Stomach (tissue), 9 donors: ENCODE results near the gene ANTXR2. TPM values are rescaled to one million over a fixed set of nuclear protein-coding genes. Genes with fewer than 3 reads are reported as not detected.

Experiments
- DNase-seq, 2 donors: peaks; one replicate each; pipeline versions ENCODE4 v3.0.0 to v3.0.0-alpha.2; 2013 to 2019
- H3K27ac ChIP-seq, 5 donors: fragments of 200-600 bp in 4 of 5; sonication (generic) in 4 of 5; one replicate each; pipeline ENCODE4 v1.5.1; 2013 to 2019; ENCODE audit warnings: mild to moderate bottlenecking in 1 of 5, moderate library complexity in 1 of 5
- H3K27me3 ChIP-seq, 3 donors: fragments of 200-600 bp; sonication (generic); one replicate each; pipeline ENCODE4 v1.5.1; 2017 to 2019; ENCODE audit warnings: mixed run types in 1 of 3
- H3K36me3 ChIP-seq, 4 donors: fragments of 200-600 bp; sonication (generic); 1 replicate in 3 of 4; 2 replicates in 1 of 4; pipeline ENCODE4 v1.5.1; 2016 to 2019
- H3K4me1 ChIP-seq, 4 donors: fragments of 200-600 bp; sonication (generic); one replicate each; pipeline ENCODE4 v1.5.1; 2016 to 2019
- H3K4me3 ChIP-seq, 4 donors: fragments of 200-600 bp; sonication (generic) in 3 of 4; one replicate each; pipeline ENCODE4 v1.5.1; 2016 to 2019; ENCODE audit warnings: mild to moderate bottlenecking in 1 of 4
- H3K9me3 ChIP-seq, 4 donors: fragments of 200-600 bp; sonication (generic); one replicate each; pipeline ENCODE4 v1.5.1; 2016 to 2019
- CTCF ChIP-seq, 7 experiments: fragments of 450-650 bp in 4 of 7; fragments of 200-600 bp in 3 of 7; sonication (generic) in 3 of 7; IDR thresholded peaks; one replicate each; pipeline ENCODE4 v1.5.1; 2016 to 2019; ENCODE audit warnings: antibody characterized with exemption in 7 of 7, control low read depth in 2 of 7, mild to moderate bottlenecking in 1 of 7
- EP300 ChIP-seq: sonication (generic); formaldehyde crosslinking; IDR thresholded peaks from one replicate; pipeline ENCODE4 v1.6.1; 2017; ENCODE audit warnings: antibody characterized with exemption
- POLR2A ChIP-seq, 4 donors: fragments of 450-650 bp; IDR thresholded peaks; one replicate each; pipeline ENCODE4 v1.6.1; 2016; ENCODE audit warnings: antibody characterized with exemption in 4 of 4, control low read depth in 2 of 4, mild to moderate bottlenecking in 1 of 4, moderate library complexity in 1 of 4
- POLR2AphosphoS5 ChIP-seq, 3 donors: sonication (generic); formaldehyde crosslinking; IDR thresholded peaks; one replicate each; pipeline ENCODE4 v1.6.1; 2016; ENCODE audit warnings: antibody characterized with exemption in 3 of 3
- WGBS, 5 donors: extraction: QIAGEN DNeasy Blood & Tissue Kit in 3 of 5; methylation state at CpG; one replicate each; pipeline versions ENCODE4 v1.1.5 to v1.1.7; 2013 to 2018; 5-methylcytosine and 5-hydroxymethylcytosine counted together
- intact Hi-C: fragments of 100-400 bp; cut with DNase I; formaldehyde crosslinking; loops from one replicate; pipeline ENCODE4 v1.15.1; 2023; ENCODE audit warnings: low total_unique reads
- polyA plus RNA-seq, 3 donors: library from polyadenylated mRNA; stranded (reverse); fragments of 200-250 nt; gene quantifications; one replicate each; pipeline ENCODE4 v1.2.3, GENCODE V29; 2013
- total RNA-seq, 5 donors: library from RNA; depleted of rRNA; stranded (reverse); fragments of >200 nt; gene quantifications; one replicate each; pipeline versions ENCODE4 v1.1.0 to v1.2.3, GENCODE V29; 2014 to 2016
- donor health status: healthy with polysubstance abuse.
- donor health status: Bipolar disorder and iron deficiency.
- donor health status: healthy.

ANTXR2 gene
- total and polyA plus RNA-seq, 8 donors, result 8.3 to 116 (median 36.1) TPM

GRCh38 chr4:80012291-80012690, 60.7 kb downstream of the ANTXR2 start:
- Histone ChIP-seq H3K27ac (peak overlapping the region in 3 of 5 donors; percentile 12 to 50 (median 46)), H3K27me3 (no peaks in the 10 kb centered on the region), H3K36me3 (peaks cover 6 to 40% (median 30%) of the 10 kb centered on the region in 4 donors), H3K4me3 (no peak overlapping the region), H3K9me3 (no peaks in the 10 kb centered on the region), H3K4me1 (peaks cover 0 to 48% (median 14%) of the 10 kb centered on the region in 4 donors)
- 59 to 79% (median 75%) methylated on average over 1 of the region's 1 CpG for WGBS, 5 donors
- no peak for TF ChIP-seq POLR2AphosphoS5 (IDR thresholded peaks at IDR 0.05)
- no peak for TF ChIP-seq EP300
- no peak for TF ChIP-seq CTCF (IDR thresholded peaks at IDR 0.05)
- TF ChIP-seq POLR2A (IDR thresholded peaks at IDR 0.05), result no peak
- peak in 1 of 2 donors; percentile 43 for DNase-seq
- intact Hi-C loops, result no loop called here

- no peaks in the 10 kb centered on the region for H3K27me3 ChIP-seq
- H3K36me3 ChIP-seq, result peaks cover 6 to 46% (median 36%) of the 10 kb centered on the region in 4 donors
- WGBS, 5 donors, result 59 to 75% (median 73%) methylated on average over 3 of the region's 3 CpGs
- intact Hi-C loops, result no loop called here
- H3K27ac ChIP-seq, result peak overlapping the region in 3 of 5 donors; percentile 12 to 50 (median 46)
- DNase-seq, result no peak
- no peaks in the 10 kb centered on the region for H3K9me3 ChIP-seq
- H3K4me1 ChIP-seq, result peaks cover 0 to 47% (median 12%) of the 10 kb centered on the region in 4 donors
- TF ChIP-seq EP300, result no peak
- no peak for TF ChIP-seq POLR2AphosphoS5 (IDR thresholded peaks at IDR 0.05)
- TF ChIP-seq POLR2A (IDR thresholded peaks at IDR 0.05), result no peak
- no peak for TF ChIP-seq CTCF (IDR thresholded peaks at IDR 0.05)
- no peak overlapping the region for H3K4me3 ChIP-seq
Observed at GRCh38 chr4:80011636-80012236, 61.3 kb downstream of the ANTXR2 start.

DNA sequence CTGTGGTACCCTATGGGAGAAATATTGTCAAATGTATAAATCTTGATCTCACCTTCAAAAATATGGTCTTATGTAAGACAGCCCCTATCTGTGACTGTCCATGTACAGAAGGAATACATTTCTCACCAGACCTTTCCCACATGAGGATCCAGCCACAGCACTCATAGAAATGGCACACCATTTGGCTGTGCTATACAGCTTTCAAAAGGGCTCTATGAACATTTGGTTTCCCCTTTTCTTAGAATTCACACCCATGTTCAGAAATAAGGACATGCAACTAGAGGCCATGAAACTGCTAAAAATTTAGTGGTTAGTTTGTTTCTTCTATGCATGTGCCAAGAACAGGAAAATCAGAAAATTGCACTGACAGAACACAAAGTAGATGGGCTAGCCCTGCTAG, 62.7 kb downstream of the ANTXR2 start:
- DNase-seq, result no peak
- Histone ChIP-seq H3K27ac (peak overlapping the region in 1 of 5 donors; percentile 35), H3K36me3 (peaks cover 6 to 58% (median 36%) of the 10 kb centered on the region in 4 donors), H3K4me1 (peaks cover 0 to 43% (median 9%) of the 10 kb centered on the region in 4 donors), H3K27me3 (no peaks in the 10 kb centered on the region), H3K4me3 (no peak overlapping the region), H3K9me3 (no peaks in the 10 kb centered on the region)
- intact Hi-C loops, result no loop called here
- TF ChIP-seq CTCF (IDR thresholded peaks at IDR 0.05), result no peak
- TF ChIP-seq POLR2AphosphoS5 (IDR thresholded peaks at IDR 0.05), result no peak
- TF ChIP-seq POLR2A (IDR thresholded peaks at IDR 0.05), result no peak
- no peak for TF ChIP-seq EP300

- H3K4me3 ChIP-seq, result no peak overlapping the region
- H3K9me3 ChIP-seq, result peaks cover 0 to 3% (median 0%) of the 10 kb centered on the region in 4 donors
- intact Hi-C loops, result no loop called here
- peaks cover 6 to 56% (median 35%) of the 10 kb centered on the region in 4 donors for H3K36me3 ChIP-seq
- DNase-seq, result no peak
- peaks cover 0 to 39% (median 9%) of the 10 kb centered on the region in 4 donors for H3K4me1 ChIP-seq
- H3K27me3 ChIP-seq, result no peaks in the 10 kb centered on the region
- TF ChIP-seq EP300, result no peak
- TF ChIP-seq CTCF (IDR thresholded peaks at IDR 0.05), result no peak
- TF ChIP-seq POLR2AphosphoS5 (IDR thresholded peaks at IDR 0.05), result no peak
- no peak for TF ChIP-seq POLR2A (IDR thresholded peaks at IDR 0.05)
- peak overlapping the region in 1 of 5 donors; percentile 35 for H3K27ac ChIP-seq
Observed at GRCh38 chr4:80009806-80010205, 63.2 kb downstream of the ANTXR2 start.
